HG02973 (cell line): ENCODE results near the gene OR51B2.
A peak's percentile ranks its signal among the peaks of the same experiment; 100 is the strongest.
"Not testable (repeated sequence)": the region's sequence is repeated elsewhere in the genome, so short reads cannot be mapped to it uniquely, and the experiment has no call there.

Experiments used
- ATAC-seq: cut with Tn5 transposase; IDR thresholded peaks from one replicate; pipeline ENCODE4 v1.9.1; 2021; ENCODE audit warnings: moderate library complexity; ENCODE audit not compliant: unreplicated experiment

OR51B2 gene

GRCh38 chr11:5313326-5314023 is 10.6 kb downstream of the OR51B2 start:
- not testable (repeated sequence) for ATAC-seq

GRCh38 chr11:5310423-5310822 is 13.7 kb downstream of the OR51B2 start:
- ATAC-seq = no peak

- ATAC-seq = no peak
Measured at GRCh38 chr11:5307256-5308019, 16.7 kb downstream of the OR51B2 start.

GRCh38 chr11:5304046-5304445 is 20.1 kb downstream of the OR51B2 start:
- ATAC-seq = no peak

- ATAC-seq = no peak
Measured at GRCh38 chr11:5303626-5304025, 20.5 kb downstream of the OR51B2 start.

GRCh38 chr11:5301846-5302245 is 22.3 kb downstream of the OR51B2 start, which contains the start of gene OR51B4:
TSS of gene OR51B4 (minus strand) at chr11:5301946. CDS start at chr11:5301946, 0 bp downstream.
- no peak for ATAC-seq

- no peak for ATAC-seq
Measured at GRCh38 chr11:5300251-5300650, 23.8 kb downstream of the OR51B2 start.

- no peak for ATAC-seq
Measured at GRCh38 chr11:5298451-5298850, 25.6 kb downstream of the OR51B2 start.

GRCh38 chr11:5297721-5298323 is 26.3 kb downstream of the OR51B2 start:
- ATAC-seq = no peak

- not testable (repeated sequence) for ATAC-seq
Measured at GRCh38 chr11:5294342-5294995, 29.6 kb downstream of the OR51B2 start.

GRCh38 chr11:5293028-5293427 is 31.1 kb downstream of the OR51B2 start:
- no peak for ATAC-seq

GRCh38 chr11:5291207-5291838 is 32.8 kb downstream of the OR51B2 start:
- peak; percentile 91 for ATAC-seq

- ATAC-seq = no peak
Measured at GRCh38 chr11:5290106-5290505, 34.0 kb downstream of the OR51B2 start.

- ATAC-seq = no peak
Measured at GRCh38 chr11:5289696-5290095, 34.4 kb downstream of the OR51B2 start.

GRCh38 chr11:5288906-5289550 is 35.1 kb downstream of the OR51B2 start:
- ATAC-seq = no peak

- no peak for ATAC-seq
Measured at GRCh38 chr11:5288108-5288905, 35.8 kb downstream of the OR51B2 start.

GRCh38 chr11:5286901-5287300 is 37.2 kb downstream of the OR51B2 start:
- ATAC-seq = no peak

- no peak for ATAC-seq
Measured at GRCh38 chr11:5286351-5286750, 37.7 kb downstream of the OR51B2 start.

GRCh38 chr11:5285703-5286340 is 38.3 kb downstream of the OR51B2 start:
- no peak for ATAC-seq
